COLO668 (cell line): ENCODE results near the gene TMEM44.
A peak's percentile ranks its signal among the peaks of the same experiment; 100 is the strongest.

ENCODE experiments used
- DNase-seq: peaks from one replicate; lab custom pipeline; 2025; ENCODE audit not compliant: unreplicated experiment; lab: John Stamatoyannopoulos, UW

TMEM44 gene

GRCh38 chr3:194633349-194634004 lies at the start of gene TMEM44:
Gene TMEM44 (minus strand): TSS chr3:194633419. CDS start chr3:194633215, 204 bp downstream.
- peak; percentile 69 for DNase-seq

- DNase-seq: peak; percentile 54
Observed at GRCh38 chr3:194682694-194683310, 49.6 kb upstream of the TMEM44 start.

GRCh38 chr3:194682189-194682693 lies 49.0 kb upstream of the TMEM44 start:
- no peak for DNase-seq

GRCh38 chr3:194680888-194681615 lies 47.8 kb upstream of the TMEM44 start:
- DNase-seq: no peak

- DNase-seq: no peak
Observed at GRCh38 chr3:194676471-194676870, 43.3 kb upstream of the TMEM44 start.

- no peak for DNase-seq
Observed at GRCh38 chr3:194675680-194676079, 42.5 kb upstream of the TMEM44 start.

GRCh38 chr3:194675081-194675640 lies 41.9 kb upstream of the TMEM44 start:
- DNase-seq: no peak

GRCh38 chr3:194673761-194674160 lies 40.5 kb upstream of the TMEM44 start:
- no peak for DNase-seq

- no peak for DNase-seq
Observed at GRCh38 chr3:194672876-194673275, 39.7 kb upstream of the TMEM44 start.

- peak; percentile 90 for DNase-seq
Observed at GRCh38 chr3:194671900-194672808, 38.9 kb upstream of the TMEM44 start, which contains the start of gene LSG1. Gene LSG1 (minus strand): TSS chr3:194672191. CDS start chr3:194672162, 29 bp downstream.

GRCh38 chr3:194671511-194671899 lies 38.3 kb upstream of the TMEM44 start:
- no peak for DNase-seq

GRCh38 chr3:194667363-194667762 lies 34.1 kb upstream of the TMEM44 start:
- no peak for DNase-seq

- no peak for DNase-seq
Observed at GRCh38 chr3:194664857-194665256, 31.6 kb upstream of the TMEM44 start.

- no peak for DNase-seq
Observed at GRCh38 chr3:194661946-194662345, 28.7 kb upstream of the TMEM44 start.

- DNase-seq: no peak
Observed at GRCh38 chr3:194661374-194661773, 28.2 kb upstream of the TMEM44 start.

GRCh38 chr3:194659778-194660177 lies 26.6 kb upstream of the TMEM44 start:
- DNase-seq: no peak

GRCh38 chr3:194658477-194659242 lies 25.4 kb upstream of the TMEM44 start:
- DNase-seq: no peak

GRCh38 chr3:194657439-194657838 lies 24.2 kb upstream of the TMEM44 start:
- peak; percentile 24 for DNase-seq

- no peak for DNase-seq
Observed at GRCh38 chr3:194654443-194654842, 21.2 kb upstream of the TMEM44 start.

- DNase-seq: no peak
Observed at GRCh38 chr3:194647747-194648146, 14.5 kb upstream of the TMEM44 start.
